Right lobe of liver (tissue), 6 donors: ENCODE data around the gene TICAM1. TPM values are rescaled to one million over a fixed set of nuclear protein-coding genes. Genes with fewer than 3 reads are reported as not detected.
"Not testable (repeated sequence)": the region's sequence is repeated elsewhere in the genome, so short reads cannot be mapped to it uniquely, and the experiment has no call there.

Experiments
- ATAC-seq, 4 donors: fragments of 200-7000 bp; cut with Tn5 transposase; one replicate each; pipeline ENCODE4 v1.9.1; 2020; ENCODE audit warnings: mild to moderate bottlenecking in 4 of 4, moderate library complexity in 4 of 4
- DNase-seq, 3 donors: peaks; one replicate each; pipeline ENCODE4 v3.0.0-alpha.2; 2020
- H3K27ac ChIP-seq, 3 donors: fragments of 200-600 bp; one replicate each; pipeline ENCODE4 v1.8.0; 2022
- H3K27me3 ChIP-seq, 2 donors: fragments of 200-600 bp; one replicate each; pipeline ENCODE4 v1.8.0; 2022
- H3K36me3 ChIP-seq, 4 donors: fragments of 200-600 bp; sonication (generic) in 1 of 4; one replicate each; pipeline versions ENCODE4 v1.5.1 to v1.8.0; 2017 to 2022; ENCODE audit warnings: control low read depth in 1 of 4
- H3K4me1 ChIP-seq, 4 donors: fragments of 200-600 bp; sonication (generic) in 1 of 4; one replicate each; pipeline versions ENCODE4 v1.5.1 to v1.8.0; 2017 to 2022; ENCODE audit warnings: control low read depth in 1 of 4
- H3K4me3 ChIP-seq, 3 donors: fragments of 200-600 bp; one replicate each; pipeline ENCODE4 v1.8.0; 2022
- H3K9me3 ChIP-seq, 4 donors: fragments of 200-600 bp; sonication (generic) in 1 of 4; one replicate each; pipeline versions ENCODE4 v1.5.1 to v1.8.0; 2017 to 2022; ENCODE audit warnings: control low read depth in 1 of 4
- CTCF ChIP-seq, 4 donors: fragments of 200-600 bp in 3 of 4; fragments of 450-650 bp in 1 of 4; IDR thresholded peaks; one replicate each; pipeline versions ENCODE4 v1.5.1 to v1.8.0; 2016 to 2022; ENCODE audit warnings: antibody characterized with exemption in 4 of 4, mild to moderate bottlenecking in 2 of 4
- POLR2A ChIP-seq: fragments of 450-650 bp; IDR thresholded peaks from one replicate; pipeline ENCODE4 v1.6.1; 2017; ENCODE audit warnings: antibody characterized with exemption, mild to moderate bottlenecking
- WGBS: methylation state at CpG from one replicate; pipeline ENCODE4 v1.1.6; 2018; ENCODE audit warnings: low coverage, low lambda C conversion rate; ENCODE audit not compliant: insufficient coverage; ENCODE audit errors: missing lambda C conversion rate; 5-methylcytosine and 5-hydroxymethylcytosine counted together
- intact Hi-C, 2 donors: fragments of 100-400 bp; cut with DNase I; formaldehyde crosslinking; loops; one replicate each; pipeline versions ENCODE4 v1.11.2 to v1.14.1; 2022
- total RNA-seq, 6 experiments: library from RNA; depleted of rRNA in 2 of 6; stranded (reverse); fragments of >200 nt in 2 of 6; fragmentation: NEBNext Ultra II Directional in 3 of 6; extraction: Animal tissue kit (Norgen Biotek cat#: 25700) in 3 of 6; gene quantifications; one replicate each; pipeline versions ENCODE4 v1.1.0 to v1.2.4, GENCODE V29; 2016 to 2023
- donor health status: DM: no; HTN: yes; CAD: no.
- donor health status: DM: no; HTN: no; CAD: no.
- donor health status: DM: no; HTN: no; CAD: no.
- donor health status: DM: no; HTN: yes; CAD: no.
- donor health status: DM: no; HTN: yes; CAD: no.

Gene TICAM1
- total RNA-seq, 6 experiments from 2014 or later, result 6.9 to 14.6 (median 9.4) TPM

- Histone ChIP-seq H3K9me3 (no peaks in the 10 kb centered on the region), H3K4me3 (no peak overlapping the region), H3K4me1 (no peaks in the 10 kb centered on the region), H3K27me3 (no peaks in the 10 kb centered on the region), H3K36me3 (peaks cover 0 to 18% (median 9%) of the 10 kb centered on the region in 4 donors), H3K27ac (no peak overlapping the region)
- intact Hi-C loops, result loop anchor here (5.0 kb wide), 2 partner anchors 35 to 45 kb away; no protein-coding TSS in a partner anchor
- TF ChIP-seq CTCF (IDR thresholded peaks at IDR 0.05) (no peak), POLR2A (no peak)
- 85% methylated on average over 3 of the region's 6 CpGs for WGBS
- no peak for DNase-seq
- peak in 2 of 4 donors; percentile 9 to 10 for ATAC-seq
These were observed 21.0 kb upstream of the TICAM1 start for GRCh38 chr19:4852484-4852883.

- Histone ChIP-seq H3K27me3 (no peaks in the 10 kb centered on the region), H3K4me3 (no peak overlapping the region), H3K36me3 (peaks cover 0 to 20% (median 7%) of the 10 kb centered on the region in 4 donors), H3K9me3 (no peaks in the 10 kb centered on the region), H3K4me1 (no peaks in the 10 kb centered on the region), H3K27ac (no peak overlapping the region)
- intact Hi-C loops, result loop anchor here (5.0 kb wide), 2 partner anchors 34 to 44 kb away; no protein-coding TSS in a partner anchor
- TF ChIP-seq POLR2A (no peak), CTCF (IDR thresholded peaks at IDR 0.05) (peak; percentile 77 to 92 (median 86))
- peak; percentile 64 to 77 (median 77) for DNase-seq
- peak; percentile 83 to 89 (median 86) for ATAC-seq
- WGBS, result 40% methylated on average over 8 of the region's 42 CpGs
These were observed 20.2 kb upstream of the TICAM1 start for GRCh38 chr19:4851551-4852290.

GRCh38 chr19:4849019-4849418 lies 17.5 kb upstream of the TICAM1 start:
- WGBS, result 85% methylated on average over 6 of the region's 7 CpGs
- H3K36me3 ChIP-seq, result peaks cover 0 to 22% (median 5%) of the 10 kb centered on the region in 4 donors
- ATAC-seq (no peak), DNase-seq (no peak)
- H3K27me3 ChIP-seq, result no peaks in the 10 kb centered on the region
- H3K9me3 ChIP-seq, result no peaks in the 10 kb centered on the region
- TF ChIP-seq POLR2A (no peak), CTCF (IDR thresholded peaks at IDR 0.05) (no peak)
- no peak overlapping the region for H3K4me3 ChIP-seq
- intact Hi-C loops, result no loop called here
- peaks cover 0 to 7% (median 0%) of the 10 kb centered on the region in 4 donors for H3K4me1 ChIP-seq
- no peak overlapping the region for H3K27ac ChIP-seq

GRCh38 chr19:4847190-4847973 lies 15.9 kb upstream of the TICAM1 start:
- intact Hi-C loops, result no loop called here
- Histone ChIP-seq H3K9me3 (no peaks in the 10 kb centered on the region), H3K36me3 (peaks cover 0 to 22% (median 5%) of the 10 kb centered on the region in 4 donors), H3K4me1 (peaks cover 0 to 14% (median 3%) of the 10 kb centered on the region in 4 donors), H3K27me3 (no peaks in the 10 kb centered on the region), H3K4me3 (no peak overlapping the region), H3K27ac (no peak overlapping the region)
- ATAC-seq (no peak), DNase-seq (no peak)
- no peak for TF ChIP-seq CTCF (IDR thresholded peaks at IDR 0.05)
- no peak for TF ChIP-seq POLR2A
- 96% methylated on average over 7 of the region's 23 CpGs for WGBS

GRCh38 chr19:4845975-4846374 lies 14.5 kb upstream of the TICAM1 start:
- Histone ChIP-seq H3K36me3 (peaks cover 0 to 21% (median 5%) of the 10 kb centered on the region in 4 donors), H3K4me1 (peaks cover 0 to 18% (median 3%) of the 10 kb centered on the region in 4 donors)
- WGBS, result 73% methylated on average over 3 of the region's 9 CpGs
- ATAC-seq, H3K4me3 ChIP-seq, H3K27me3 ChIP-seq, intact Hi-C loops, H3K9me3 ChIP-seq, H3K27ac ChIP-seq, DNase-seq: not testable (repeated sequence)
